HG03520 (cell line): Measurements from ENCODE around the gene GMPPB.
"Not testable (repeated sequence)": the region's sequence is repeated elsewhere in the genome, so short reads cannot be mapped to it uniquely, and the experiment has no call there.

Source experiments
- ATAC-seq: cut with Tn5 transposase; IDR thresholded peaks from one replicate; pipeline ENCODE4 v1.9.1; 2021; ENCODE audit warnings: mild to moderate bottlenecking, moderate library complexity; ENCODE audit not compliant: unreplicated experiment

GMPPB gene

GRCh38 chr3:49714728-49715550 lies 8.8 kb downstream of the GMPPB start:
- ATAC-seq = no peak

- no peak for ATAC-seq
Measured at GRCh38 chr3:49713336-49714105, 10.2 kb downstream of the GMPPB start.

GRCh38 chr3:49712631-49713317 lies 11.0 kb downstream of the GMPPB start:
- ATAC-seq = no peak

- no peak for ATAC-seq
Measured at GRCh38 chr3:49712166-49712565, 11.6 kb downstream of the GMPPB start.

GRCh38 chr3:49711489-49711888 lies 12.3 kb downstream of the GMPPB start:
- no peak for ATAC-seq

- ATAC-seq = no peak
Measured at GRCh38 chr3:49709852-49710251, 13.9 kb downstream of the GMPPB start.

GRCh38 chr3:49707113-49707480 lies 16.7 kb downstream of the GMPPB start:
- ATAC-seq = no peak

- no peak for ATAC-seq
Measured at GRCh38 chr3:49706456-49707112, 17.2 kb downstream of the GMPPB start.

GRCh38 chr3:49705390-49705960 lies 18.3 kb downstream of the GMPPB start:
- no peak for ATAC-seq

GRCh38 chr3:49704629-49705028 lies 19.1 kb downstream of the GMPPB start:
- ATAC-seq = no peak

- no peak for ATAC-seq
Measured at GRCh38 chr3:49703956-49704355, 19.8 kb downstream of the GMPPB start.

GRCh38 chr3:49703443-49703927 lies 20.3 kb downstream of the GMPPB start:
- ATAC-seq = peak; percentile 85

- no peak for ATAC-seq
Measured at GRCh38 chr3:49702672-49703071, 21.1 kb downstream of the GMPPB start.

- no peak for ATAC-seq
Measured at GRCh38 chr3:49701388-49702077, 22.2 kb downstream of the GMPPB start.

GRCh38 chr3:49700453-49701128 lies 23.2 kb downstream of the GMPPB start:
- ATAC-seq = no peak

GRCh38 chr3:49700014-49700413 lies 23.7 kb downstream of the GMPPB start:
- ATAC-seq = no peak

GRCh38 chr3:49699281-49699979 lies 24.3 kb downstream of the GMPPB start:
- no peak for ATAC-seq

GRCh38 chr3:49695350-49696015 lies 28.3 kb downstream of the GMPPB start:
- not testable (repeated sequence) for ATAC-seq
